Heart left ventricle (tissue), 16 donors: ENCODE results near the gene RNF212. TPM values are rescaled to one million over a fixed set of nuclear protein-coding genes. Genes with fewer than 3 reads are reported as not detected.
A peak's percentile ranks its signal among the peaks of the same experiment; 100 is the strongest.
"Not testable (repeated sequence)": the region's sequence is repeated elsewhere in the genome, so short reads cannot be mapped to it uniquely, and the experiment has no call there.

Experiments used
- ATAC-seq, 4 donors: fragments of 200-7000 bp; cut with Tn5 transposase; one replicate each; pipeline ENCODE4 v1.9.1; 2020 to 2022; ENCODE audit warnings: moderate library complexity in 4 of 4, mild to moderate bottlenecking in 3 of 4, moderate number of reproducible peaks in 1 of 4
- DNase-seq, 5 donors: peaks; one replicate each; pipeline ENCODE4 v3.0.0-alpha.2; 2020
- H3K27ac ChIP-seq, 12 donors: fragments of 200-600 bp; sonication (generic) in 4 of 12; one replicate each; pipeline versions ENCODE4 v1.5.0 to v1.8.0; 2016 to 2022; ENCODE audit warnings: mild to moderate bottlenecking in 2 of 12
- H3K27me3 ChIP-seq, 9 donors: fragments of 200-600 bp; sonication (generic) in 2 of 9; one replicate each; pipeline versions ENCODE4 v1.5.1 to v1.8.0; 2016 to 2022; ENCODE audit warnings: mild to moderate bottlenecking in 3 of 9
- H3K36me3 ChIP-seq, 9 donors: fragments of 200-600 bp; sonication (generic) in 2 of 9; one replicate each; pipeline versions ENCODE4 v1.5.0 to v1.8.0; 2018 to 2022; ENCODE audit warnings: mild to moderate bottlenecking in 2 of 9
- H3K4me1 ChIP-seq, 12 donors: fragments of 200-600 bp; sonication (generic) in 4 of 12; one replicate each; pipeline versions ENCODE4 v1.5.0 to v1.8.0; 2016 to 2022; ENCODE audit warnings: mild to moderate bottlenecking in 3 of 12
- H3K4me3 ChIP-seq, 12 donors: fragments of 200-600 bp; sonication (generic) in 4 of 12; one replicate each; pipeline versions ENCODE4 v1.5.0 to v1.8.0; 2017 to 2022; ENCODE audit warnings: mild to moderate bottlenecking in 9 of 12, moderate library complexity in 4 of 12
- H3K9me3 ChIP-seq, 12 donors: fragments of 200-600 bp; sonication (generic) in 4 of 12; one replicate each; pipeline versions ENCODE4 v1.5.0 to v1.8.0; 2016 to 2022; ENCODE audit warnings: mild to moderate bottlenecking in 1 of 12
- CTCF ChIP-seq, 12 donors: fragments of 200-600 bp; sonication (generic) in 4 of 12; IDR thresholded peaks; one replicate each; pipeline versions ENCODE4 v1.5.0 to v1.8.0; 2018 to 2022; ENCODE audit warnings: antibody characterized with exemption in 12 of 12, mild to moderate bottlenecking in 5 of 12
- POLR2A ChIP-seq, 2 donors: fragments of 450-650 bp; IDR thresholded peaks; one replicate each; pipeline ENCODE4 v1.6.1; 2017; ENCODE audit warnings: antibody characterized with exemption in 2 of 2, mild to moderate bottlenecking in 2 of 2, moderate library complexity in 2 of 2
- WGBS, 4 donors: extraction: QIAGEN DNeasy Blood & Tissue Kit in 2 of 4; methylation state at CpG; one replicate each; pipeline versions ENCODE4 v1.1.5 to v1.1.7; 2013 to 2018; 5-methylcytosine and 5-hydroxymethylcytosine counted together
- intact Hi-C, 10 donors: fragments of 100-400 bp; cut with DNase I; formaldehyde crosslinking; loops; one replicate each; pipeline versions ENCODE4 v1.11.1 to v1.14.2; 2022
- polyA plus RNA-seq, 2 donors: library from polyadenylated mRNA; stranded (reverse); fragments of 200-250 nt; gene quantifications; one replicate each; pipeline ENCODE4 v1.2.3, GENCODE V29; 2013
- total RNA-seq, 9 donors: library from RNA; depleted of rRNA in 2 of 9; stranded (reverse); fragments of >200 nt in 2 of 9; fragmentation: NEBNext Ultra II Directional in 3 of 9; extraction: Animal tissue kit (Norgen Biotek cat#: 25700) in 3 of 9; gene quantifications; one replicate each; pipeline versions ENCODE4 v1.1.0 to v1.2.4, GENCODE V29; 2016 to 2023
- donor health status: ischemic (EF 13 %, LVEDD 7.1; RV severe dilation, severe dysfunction).
- donor health status: healthy with polysubstance abuse.
- donor health status: DM: no; HTN: yes; CAD: no.
- donor health status: DM: no; HTN: no; CAD: no.
- donor health status: ischemic (EF 25% LVEDD 6.9; RV normal size, moderate dysfunction).
- donor health status: ischemic (EF 25% LVEDD 5.7; RV mildly dilated, moderate dysfunction).
- donor health status: healthy.
- donor health status: DM: yes; HTN: yes; CAD: no.
- donor health status: ischemic (EF 35%, LVEDD 5.7; RV mildly dilated, moderate dysfunction).
- donor health status: nonischemic (EF 11% LVEDD 7.7; RV severe dilation, severe dysfunction).
- donor health status: DM: yes; HTN: yes; CAD: no.
- donor health status: PGD.
- donor health status: ischemic (EF 29% LVEDD 5.4; RV normal size, mild dysfunction).
- donor health status: nonischemic (EF 23%, LVEDD 6.1; RV moderate dilation, normal function).

The RNF212 gene
- total and polyA plus RNA-seq, 11 donors, result 0.25 to 1.6 (median 0.48) TPM; not detected in 4

GRCh38 chr4:1130316-1131186, 17.2 kb upstream of the RNF212 start:
- TF ChIP-seq POLR2A (IDR thresholded peaks at IDR 0.05) (no peak), CTCF (IDR thresholded peaks at IDR 0.05) (peak; percentile 98 to 100 (median 99))
- H3K27me3 ChIP-seq, result peaks cover 0 to 4% (median 0%) of the 10 kb centered on the region in 9 donors
- H3K4me3 ChIP-seq, result no peak overlapping the region
- ATAC-seq (peak; percentile 83 to 97 (median 94)), DNase-seq (peak in 4 of 5 donors; percentile 51 to 66 (median 56))
- no peak overlapping the region for H3K27ac ChIP-seq
- no peaks in the 10 kb centered on the region for H3K9me3 ChIP-seq
- intact Hi-C loops, result loop anchor here (1.0 to 10.0 kb wide), 10 partner anchors 136 to 494 kb away; partner anchors contain the start of gene UVSSA (in 1 of the 10)
- H3K36me3 ChIP-seq, result no peaks in the 10 kb centered on the region
- H3K4me1 ChIP-seq, result peaks cover 0 to 3% (median 0%) of the 10 kb centered on the region in 12 donors
- 19 to 24% (median 21%) methylated on average over 13 of the region's 13 CpGs for WGBS, 4 donors

- WGBS, 4 donors, result 46 to 69% (median 68%) methylated on average over 1 of the region's 1 CpG
- TF ChIP-seq CTCF (IDR thresholded peaks at IDR 0.05), result no peak
- no peak for TF ChIP-seq POLR2A (IDR thresholded peaks at IDR 0.05)
- intact Hi-C loops, result no loop called here
- Histone ChIP-seq H3K4me1 (peaks cover 0 to 3% (median 0%) of the 10 kb centered on the region in 12 donors), H3K9me3 (no peaks in the 10 kb centered on the region), H3K27me3 (peaks cover 0 to 9% (median 0%) of the 10 kb centered on the region in 9 donors), H3K4me3 (no peak overlapping the region), H3K27ac (no peak overlapping the region), H3K36me3 (no peaks in the 10 kb centered on the region)
- DNase-seq (no peak), ATAC-seq (no peak)
Observed at GRCh38 chr4:1126506-1126905, 13.1 kb upstream of the RNF212 start.

GRCh38 chr4:1125466-1125865, 12.1 kb upstream of the RNF212 start:
- DNase-seq, H3K36me3 ChIP-seq, ATAC-seq, H3K27me3 ChIP-seq, H3K4me1 ChIP-seq, H3K27ac ChIP-seq, intact Hi-C loops, H3K4me3 ChIP-seq, H3K9me3 ChIP-seq: not testable (repeated sequence)
- 89 to 90% (median 90%) methylated on average over 4 of the region's 4 CpGs for WGBS, 4 donors

GRCh38 chr4:1124818-1125217, 11.5 kb upstream of the RNF212 start:
- TF ChIP-seq POLR2A (IDR thresholded peaks at IDR 0.05) (no peak), CTCF (IDR thresholded peaks at IDR 0.05) (no peak)
- no peak overlapping the region for H3K27ac ChIP-seq
- WGBS, 4 donors, result 67 to 70% (median 68%) methylated on average over 4 of the region's 4 CpGs

More at GRCh38 chr4:1124818-1125217, 11.5 kb upstream of the RNF212 start:
- Histone ChIP-seq H3K4me3 (no peak overlapping the region), H3K36me3 (no peaks in the 10 kb centered on the region), H3K27me3 (peaks cover 0 to 9% (median 0%) of the 10 kb centered on the region in 9 donors), H3K4me1 (no peaks in the 10 kb centered on the region), H3K9me3 (peaks cover 0 to 4% (median 0%) of the 10 kb centered on the region in 12 donors)
- intact Hi-C loops, result no loop called here
- no peak for ATAC-seq
- no peak for DNase-seq
